Endothelial cell of umbilical vein (primary cell): ENCODE results near the gene DENND5A. TPM values are rescaled to one million over a fixed set of nuclear protein-coding genes. Genes with fewer than 3 reads are reported as not detected.
A peak's percentile ranks its signal among the peaks of the same experiment; 100 is the strongest.

Source experiments
- BruUV-seq: library from RNA; stranded (reverse); fragments of 400-500 nt; replicated peaks from 2 replicates; lab custom pipeline; 2021; lab: Mats Ljungman, UMichigan
- CTCF ChIA-PET: fragments of 300-600, 350-600 bp; sonication (Branson Sonifier 250); formaldehyde crosslinking; loops from one replicate; lab custom pipeline; 2021; ENCODE audit warnings: antibody characterized with exemption, inconsistent platforms; lab: Charles Lee
- POLR2A ChIA-PET: fragments of 300-600, 350-600 bp; sonication (Branson Sonifier 250); formaldehyde crosslinking; loops from one replicate; lab custom pipeline; 2021; ENCODE audit warnings: antibody characterized with exemption, inconsistent platforms; lab: Charles Lee
- DNase-seq: peaks from one replicate; pipeline ENCODE4 v3.0.0-alpha.2; 2011; ENCODE audit warnings: low read depth, low spot score
- FAIRE-seq: peaks from 2 replicates; lab custom pipeline; 2011; peaks lifted over from hg19 to GRCh38; lab: Jason Lieb, UNC
- H2AFZ ChIP-seq: 2 replicates; pipeline ENCODE4 v1.6.0; 2012; ENCODE audit warnings: low read depth, low read length, control low read depth, inconsistent platforms
- H3K27ac ChIP-seq: 2 replicates; pipeline ENCODE4 v1.5.1; 2011; ENCODE audit warnings: low read depth, mild to moderate bottlenecking, control low read depth, low read length, moderate library complexity; ENCODE audit not compliant: insufficient read depth
- H3K27me3 ChIP-seq, 2 experiments: 2 replicates each; pipeline versions ENCODE4 v1.6.0 to v1.6.1; 2011; ENCODE audit warnings: low read length in 2 of 2, mixed read lengths in 1 of 2; ENCODE audit not compliant: control insufficient read depth in 2 of 2, insufficient read depth in 2 of 2
- H3K36me3 ChIP-seq, 2 experiments: 2 replicates in 1 of 2; 3 replicates in 1 of 2; pipeline ENCODE4 v1.5.1; 2011; ENCODE audit warnings: low read length in 2 of 2, mild to moderate bottlenecking in 1 of 2, moderate library complexity in 1 of 2; ENCODE audit not compliant: control insufficient read depth in 2 of 2, insufficient read depth in 2 of 2; ENCODE audit errors: extremely low read depth in 1 of 2
- H3K4me1 ChIP-seq: 3 replicates; pipeline ENCODE4 v1.5.1; 2011; ENCODE audit warnings: mild to moderate bottlenecking, low read length; ENCODE audit not compliant: control insufficient read depth, insufficient read depth; ENCODE audit errors: extremely low read depth
- H3K4me2 ChIP-seq: 2 replicates; pipeline ENCODE4 v1.6.1; 2011; ENCODE audit warnings: low read length, control low read depth, mixed read lengths; ENCODE audit not compliant: insufficient read depth
- H3K4me3 ChIP-seq, 3 experiments: fragments of 200-600 bp in 1 of 3; sonication (generic), shearing (Covaris generic) in 1 of 3; replicated peaks in 1 of 3; 2 replicates each; pipeline ENCODE4 v1.5.1; 2011 to 2016; ENCODE audit warnings: control low read depth in 3 of 3, low read length in 3 of 3, mild to moderate bottlenecking in 2 of 3, inconsistent platforms in 1 of 3, low read depth in 1 of 3, moderate library complexity in 1 of 3; ENCODE audit not compliant: insufficient read depth in 1 of 3
- H3K79me2 ChIP-seq: 2 replicates; pipeline ENCODE4 v1.6.0; 2012; ENCODE audit warnings: low read length, inconsistent platforms; ENCODE audit not compliant: control insufficient read depth, insufficient read depth
- H3K9ac ChIP-seq: replicated peaks from 2 replicates; pipeline ENCODE3; 2011; ENCODE audit warnings: low read length, control low read depth; ENCODE audit not compliant: insufficient read depth; ENCODE audit errors: extremely low read depth
- H3K9me1 ChIP-seq: replicated peaks from 3 replicates; pipeline ENCODE4 v1.6.0; 2011; ENCODE audit warnings: mild to moderate bottlenecking, low read length; ENCODE audit not compliant: control insufficient read depth, insufficient read depth; ENCODE audit errors: extremely low read depth
- H3K9me3 ChIP-seq: replicated peaks from 2 replicates; pipeline ENCODE4 v1.5.1; 2012; ENCODE audit warnings: low read length, inconsistent platforms; ENCODE audit not compliant: control insufficient read depth, insufficient read depth
- H4K20me1 ChIP-seq: replicated peaks from 2 replicates; pipeline ENCODE3; 2011; ENCODE audit warnings: mild to moderate bottlenecking, low read length; ENCODE audit not compliant: control insufficient read depth, insufficient read depth; ENCODE audit errors: extremely low read depth
- CTCF ChIP-seq, 2 donors: IDR thresholded peaks; 1 replicate in 1 of 2; 2 replicates in 1 of 2; pipeline ENCODE4 v1.5.1; 2011; ENCODE audit warnings: low read length in 2 of 2, mild to moderate bottlenecking in 2 of 2, moderate library complexity in 2 of 2, control low read depth in 1 of 2, inconsistent platforms in 1 of 2, low read depth in 1 of 2; ENCODE audit not compliant: insufficient read depth in 1 of 2; ENCODE audit errors: extremely low read depth in 1 of 2
- EZH2 ChIP-seq: IDR thresholded peaks from 2 replicates; pipeline ENCODE4 v1.6.1; 2012; ENCODE audit warnings: borderline replicate concordance, low read depth, mild to moderate bottlenecking, moderate library complexity, low read length, inconsistent platforms; ENCODE audit not compliant: severe bottlenecking
- FOS ChIP-seq: IDR thresholded peaks from 2 replicates; pipeline ENCODE4 v1.6.1; 2011; ENCODE audit warnings: mild to moderate bottlenecking, low read length, moderate library complexity, borderline replicate concordance; ENCODE audit not compliant: insufficient read depth
- GATA2 ChIP-seq: IDR thresholded peaks from 2 replicates; pipeline ENCODE4 v1.7.0; 2011; ENCODE audit warnings: low read depth, mild to moderate bottlenecking, moderate library complexity, mixed read lengths, low read length; ENCODE audit not compliant: insufficient read length, insufficient read depth
- JUN ChIP-seq: IDR thresholded peaks from 2 replicates; pipeline ENCODE4 v1.6.1; 2011; ENCODE audit warnings: borderline replicate concordance, low read depth; ENCODE audit not compliant: insufficient read length, insufficient read depth
- MAX ChIP-seq: IDR thresholded peaks from 2 replicates; pipeline ENCODE4 v1.6.1; 2011; ENCODE audit not compliant: insufficient read depth, insufficient read length
- MYC ChIP-seq: IDR thresholded peaks from one replicate; pipeline ENCODE4 v1.6.1; 2011; ENCODE audit warnings: mild to moderate bottlenecking, low read depth, low read length
- POLR2A ChIP-seq: IDR thresholded peaks from 2 replicates; pipeline ENCODE4 v1.6.1; 2012; ENCODE audit warnings: low read depth, mild to moderate bottlenecking, control low read depth, low read length
- POLR2AphosphoS5 ChIP-seq: IDR thresholded peaks from 2 replicates; pipeline ENCODE4 v1.6.1; 2012; ENCODE audit warnings: low read depth, mild to moderate bottlenecking, control low read depth, low read length, moderate library complexity; ENCODE audit not compliant: insufficient read depth
- dilution Hi-C: fragments of 300-500 bp; cut with MboI; formaldehyde crosslinking; loops from one replicate; pipeline ENCODE4 v1.15.0; 2019; ENCODE audit warnings: low sequenced_read_pairs; ENCODE audit not compliant: extremely low pct_ligation_motif_present
- intact Hi-C: fragments of 100-400 bp; cut with micrococcal nuclease; formaldehyde crosslinking; loops from one replicate; pipeline ENCODE4 v1.10.0; 2022
- polyA plus RNA-seq, 4 experiments: library from polyadenylated mRNA; depleted of rRNA in 3 of 4; stranded (reverse) in 3 of 4; unstranded in 1 of 4; fragments of >200 nt; gene quantifications; 2 replicates each; pipeline versions ENCODE4 v1.2.1 to v1.2.3, GENCODE V29; 2011 to 2012; ENCODE audit warnings: missing spikeins in 1 of 4
- total RNA-seq: library from RNA; stranded (reverse); gene quantifications from 2 replicates; pipeline ENCODE4 v1.2.3, GENCODE V29; 2021

The DENND5A gene
- total and polyA plus RNA-seq, 2 donors (not counting 3 experiments of a cell fraction or from before 2014, with no cell fraction given): 116 to 220 TPM

DNA sequence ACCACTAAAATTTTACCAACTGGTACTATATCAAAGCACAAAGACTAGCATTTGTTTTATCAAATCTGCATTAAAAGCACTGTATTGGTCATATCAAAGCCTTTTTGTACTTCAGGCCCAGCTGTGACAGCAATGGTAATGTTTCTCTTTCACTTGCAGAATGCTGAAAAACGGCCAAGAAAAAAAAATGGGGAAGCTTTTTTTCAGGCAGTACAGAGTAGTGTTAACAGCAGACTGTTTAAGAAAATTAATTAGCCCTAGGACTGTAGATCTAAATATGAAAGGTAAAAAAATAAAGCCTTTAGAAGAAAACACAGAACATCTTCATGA, 33.3 kb downstream of the DENND5A start:
- no peak overlapping the region for H3K4me3 ChIP-seq
- intact Hi-C loops: no loop called here
- H3K9ac ChIP-seq: peak overlapping the region; percentile 32
- POLR2A ChIA-PET: no interaction called here
- H4K20me1 ChIP-seq: peaks cover 6% of the 10 kb centered on the region
- dilution Hi-C loops: no loop called here
- H3K79me2 ChIP-seq: peaks cover 81% of the 10 kb centered on the region
- H3K27ac ChIP-seq: no peak overlapping the region
- no peak overlapping the region for H2AFZ ChIP-seq
- TF ChIP-seq JUN (no peak), MAX (no peak), CTCF (IDR thresholded peaks at IDR 0.05; ENCODE audit: extremely low read depth in 1 of 2, insufficient read depth in 1 of 2, low read depth in 1 of 2, low read length in 2 of 2) (no peak), MYC (no peak), POLR2AphosphoS5 (no peak), GATA2 (no peak), FOS (no peak), EZH2 (no peak), POLR2A (no peak)
- peaks cover 5% of the 10 kb centered on the region for H3K4me1 ChIP-seq
- CTCF ChIA-PET: interaction anchor here (1.2 to 1.6 kb wide), 3 partner anchors 9 to 275 kb away, joined by 3 to 4 read pairs (median 3); no protein-coding TSS in a partner anchor
- no peaks in the 10 kb centered on the region for H3K27me3 ChIP-seq
- no peaks in the 10 kb centered on the region for H3K9me3 ChIP-seq
- BruUV-seq: no TSS peak
- peak; percentile 86 for DNase-seq
- peak; percentile 53 for FAIRE-seq
- H3K36me3 ChIP-seq: no peaks in the 10 kb centered on the region
- H3K4me2 ChIP-seq: peak overlapping the region; percentile 53
- no peaks in the 10 kb centered on the region for H3K9me1 ChIP-seq
